Fibroblast of pulmonary artery (primary cell): Measurements from ENCODE around the gene KRTAP10-9.
"Not testable (repeated sequence)": the region's sequence is repeated elsewhere in the genome, so short reads cannot be mapped to it uniquely, and the experiment has no call there.

ENCODE experiments used
- DNase-seq: peaks from one replicate; pipeline ENCODE4 v3.0.0-alpha.2; 2010; ENCODE audit warnings: low read depth
- H3K4me3 ChIP-seq: replicated peaks from 2 replicates; pipeline ENCODE4 v1.5.1; 2011; ENCODE audit warnings: low read depth, mild to moderate bottlenecking, control low read depth, low read length, moderate library complexity
- TF ChIP-seq, protein P1 (sequence below): IDR thresholded peaks from 2 replicates; pipeline ENCODE4 v1.5.1; 2011; ENCODE audit warnings: mild to moderate bottlenecking, control low read depth, low read length, inconsistent platforms; ENCODE audit errors: missing control alignments

Gene KRTAP10-9

DNA sequence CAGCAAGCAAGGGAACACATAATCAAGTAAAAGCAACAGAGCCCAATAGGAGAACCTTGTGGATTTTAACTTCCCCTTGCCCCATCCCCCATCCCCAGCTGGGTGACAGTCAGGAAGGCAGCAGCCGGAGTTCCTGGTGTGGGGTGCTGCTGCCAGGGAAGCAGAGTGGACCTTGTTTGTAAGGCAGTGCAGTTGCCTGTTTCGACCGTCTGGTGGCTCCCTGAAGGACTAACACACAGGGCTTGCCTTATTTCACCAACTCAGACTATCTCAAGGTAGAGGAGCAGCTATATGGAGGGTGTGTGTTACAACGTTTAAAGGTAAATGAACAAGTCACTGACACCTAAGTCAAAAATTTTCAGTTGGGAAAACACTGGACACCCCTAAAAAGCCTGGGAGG lies 8.4 kb upstream of the KRTAP10-9 start:
- TF ChIP-seq, protein P1, sequence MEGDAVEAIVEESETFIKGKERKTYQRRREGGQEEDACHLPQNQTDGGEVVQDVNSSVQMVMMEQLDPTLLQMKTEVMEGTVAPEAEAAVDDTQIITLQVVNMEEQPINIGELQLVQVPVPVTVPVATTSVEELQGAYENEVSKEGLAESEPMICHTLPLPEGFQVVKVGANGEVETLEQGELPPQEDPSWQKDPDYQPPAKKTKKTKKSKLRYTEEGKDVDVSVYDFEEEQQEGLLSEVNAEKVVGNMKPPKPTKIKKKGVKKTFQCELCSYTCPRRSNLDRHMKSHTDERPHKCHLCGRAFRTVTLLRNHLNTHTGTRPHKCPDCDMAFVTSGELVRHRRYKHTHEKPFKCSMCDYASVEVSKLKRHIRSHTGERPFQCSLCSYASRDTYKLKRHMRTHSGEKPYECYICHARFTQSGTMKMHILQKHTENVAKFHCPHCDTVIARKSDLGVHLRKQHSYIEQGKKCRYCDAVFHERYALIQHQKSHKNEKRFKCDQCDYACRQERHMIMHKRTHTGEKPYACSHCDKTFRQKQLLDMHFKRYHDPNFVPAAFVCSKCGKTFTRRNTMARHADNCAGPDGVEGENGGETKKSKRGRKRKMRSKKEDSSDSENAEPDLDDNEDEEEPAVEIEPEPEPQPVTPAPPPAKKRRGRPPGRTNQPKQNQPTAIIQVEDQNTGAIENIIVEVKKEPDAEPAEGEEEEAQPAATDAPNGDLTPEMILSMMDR: peak; percentile 26
- peak; percentile 20 for DNase-seq
- H3K4me3 ChIP-seq: no peak overlapping the region

DNA sequence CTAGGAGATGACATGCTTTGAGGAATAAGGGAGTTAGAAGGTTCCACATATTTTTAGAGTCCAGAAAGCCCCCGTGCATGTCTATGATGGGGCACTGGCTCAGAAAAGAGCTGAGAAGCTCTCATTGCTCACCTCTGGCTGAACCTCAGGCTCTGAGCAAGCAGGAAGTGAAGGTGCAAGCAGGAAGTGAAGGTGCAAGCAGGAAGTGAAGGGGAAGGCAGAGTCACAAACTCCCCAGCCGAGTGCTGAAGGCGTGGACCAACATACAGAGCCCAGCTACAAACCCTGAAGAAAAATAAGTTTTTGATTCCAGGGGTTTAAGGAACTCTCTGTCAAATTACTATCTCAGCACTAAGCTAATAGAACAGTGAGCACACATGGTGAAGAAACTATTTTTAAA lies 8.0 kb upstream of the KRTAP10-9 start:
- no peak for DNase-seq
- TF ChIP-seq, protein P1: no peak
- no peak overlapping the region for H3K4me3 ChIP-seq

DNA sequence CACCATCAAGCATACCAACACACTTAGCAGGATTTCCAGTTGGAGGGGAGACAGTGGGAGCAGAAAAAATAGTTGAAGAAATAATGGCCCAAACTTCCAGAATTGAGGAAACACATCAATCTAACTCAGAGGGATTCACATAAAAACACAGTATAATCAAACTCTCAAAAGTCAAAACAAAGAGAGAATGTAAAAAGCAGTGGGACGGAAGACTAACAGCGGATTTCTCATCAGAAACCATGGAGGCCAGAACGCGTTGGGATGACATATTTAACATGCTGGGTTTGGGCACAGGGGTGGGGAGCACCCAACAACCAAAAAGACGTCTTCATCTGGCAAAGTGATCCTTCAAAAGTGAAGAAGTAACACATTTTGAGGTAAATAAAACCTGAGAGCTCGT lies 7.0 kb upstream of the KRTAP10-9 start:
- DNase-seq: no peak

DNA sequence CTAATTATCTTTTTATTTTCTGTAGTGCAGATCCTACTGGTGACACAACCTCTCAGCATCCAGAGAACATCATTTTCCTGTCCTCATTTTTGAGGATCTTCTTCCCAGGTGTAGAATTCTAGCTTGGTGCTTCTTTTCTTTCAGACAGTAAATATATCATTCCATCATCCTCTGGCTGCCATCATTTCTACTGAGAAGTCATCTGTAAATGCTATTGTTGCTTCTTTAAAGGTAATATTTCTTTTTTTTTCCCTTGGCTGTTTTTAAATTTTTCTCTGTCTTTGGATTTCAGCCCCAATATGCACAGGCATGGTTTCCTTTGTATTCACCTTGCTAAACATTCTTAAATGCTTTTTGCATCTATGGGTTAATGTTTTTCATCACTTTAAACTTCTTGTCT lies 3.3 kb upstream of the KRTAP10-9 start:
- TF ChIP-seq, protein P1: no peak
- no peak for DNase-seq
- H3K4me3 ChIP-seq: no peak overlapping the region

More for the DNA sequence above, 7.0 kb upstream of the KRTAP10-9 start:
- H3K4me3 ChIP-seq: no peak overlapping the region
- TF ChIP-seq, protein P1: no peak

DNA sequence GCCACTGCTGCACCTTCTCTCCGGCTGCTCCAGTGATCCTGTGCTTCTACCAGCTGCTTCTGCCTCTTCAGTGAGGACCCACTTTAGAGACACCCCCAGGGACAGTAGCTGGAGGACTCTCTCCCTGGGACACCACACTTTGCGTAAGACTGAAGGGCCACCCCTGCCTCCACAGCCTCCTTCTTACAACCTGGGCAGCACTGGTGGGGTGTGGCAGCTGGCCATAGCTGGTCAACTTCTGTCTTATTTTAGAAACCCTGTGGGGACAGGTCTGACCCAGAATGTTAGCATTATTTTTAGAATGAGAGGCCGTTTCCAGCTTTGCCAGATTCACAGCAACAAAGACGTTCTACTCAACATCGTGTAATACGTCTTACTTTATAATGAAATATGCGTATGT lies 1.1 kb upstream of the KRTAP10-9 start:
- H3K4me3 ChIP-seq: no peak overlapping the region
- TF ChIP-seq, protein P1: no peak
- DNase-seq: no peak

DNA sequence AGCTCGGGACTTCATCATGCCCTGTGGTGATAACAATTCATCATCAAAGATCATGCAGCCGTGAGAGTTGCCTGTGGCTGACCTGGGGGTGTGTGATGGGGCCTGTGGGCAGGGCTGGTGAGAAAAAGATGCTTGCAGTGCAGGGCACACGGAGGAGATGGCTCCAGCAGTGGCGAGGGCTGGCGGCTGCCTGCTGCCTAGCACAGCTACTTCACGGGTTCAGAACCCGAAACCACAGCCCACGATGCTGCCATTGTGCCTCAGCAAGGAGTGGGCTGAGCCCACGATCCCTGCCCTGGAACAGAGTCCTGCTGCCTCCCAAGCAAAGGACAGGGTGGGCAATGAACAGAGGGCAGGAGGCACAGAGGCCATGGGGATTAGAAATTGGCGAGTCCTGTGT lies 631 bp upstream of the KRTAP10-9 start:
- no peak overlapping the region for H3K4me3 ChIP-seq
- TF ChIP-seq, protein P1: no peak
- DNase-seq: no peak

DNA sequence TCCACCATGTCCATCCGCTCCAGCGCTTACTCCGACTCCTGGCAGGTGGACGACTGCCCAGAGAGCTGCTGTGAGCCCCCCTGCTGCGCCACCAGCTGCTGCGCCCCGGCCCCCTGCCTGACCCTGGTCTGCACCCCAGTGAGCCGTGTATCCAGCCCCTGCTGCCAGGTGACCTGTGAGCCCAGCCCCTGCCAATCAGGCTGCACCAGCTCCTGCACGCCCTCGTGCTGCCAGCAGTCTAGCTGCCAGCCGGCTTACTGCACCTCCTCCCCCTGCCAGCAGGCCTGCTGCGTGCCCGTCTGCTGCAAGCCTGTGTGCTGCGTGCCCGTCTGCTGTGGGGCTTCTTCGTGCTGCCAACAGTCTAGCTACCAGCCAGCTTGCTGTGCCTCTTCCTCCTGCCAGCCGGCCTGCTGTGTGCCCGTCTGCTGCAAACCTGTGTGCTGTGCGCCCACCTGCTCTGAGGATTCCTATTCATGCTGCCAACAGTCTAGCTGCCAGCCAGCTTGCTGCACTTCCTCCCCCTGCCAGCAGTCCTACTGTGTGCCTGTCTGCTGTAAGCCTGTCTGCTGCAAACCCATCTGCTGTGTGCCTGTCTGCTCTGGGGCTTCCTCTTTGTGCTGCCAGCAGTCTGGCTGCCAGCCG lies 409 bp downstream of the KRTAP10-9 start:
- not testable (repeated sequence) for H3K4me3 ChIP-seq, DNase-seq

DNA sequence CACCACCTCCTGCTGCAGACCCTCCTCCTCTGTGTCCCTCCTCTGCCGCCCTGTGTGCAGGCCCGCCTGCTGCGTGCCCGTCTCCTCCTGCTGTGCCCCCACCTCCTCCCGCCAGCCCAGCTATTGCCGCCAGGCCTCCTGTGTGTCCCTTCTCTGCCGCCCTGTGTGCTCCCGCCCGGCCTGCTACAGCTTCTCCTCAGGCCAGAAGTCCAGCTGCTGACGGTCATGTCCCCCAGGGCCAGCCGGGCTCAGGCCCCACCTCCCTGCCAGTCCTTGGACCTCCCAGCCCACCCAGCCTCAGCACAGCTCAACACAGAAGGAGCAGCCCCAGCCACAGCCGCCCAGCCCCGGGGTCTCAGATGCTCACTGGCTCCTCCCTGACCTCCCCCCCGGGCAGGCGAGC lies 939 bp downstream of the KRTAP10-9 start:
- DNase-seq: not testable (repeated sequence)

More for the DNA sequence above, 939 bp downstream of the KRTAP10-9 start:
- not testable (repeated sequence) for H3K4me3 ChIP-seq
